RWPE2 (cell line): ENCODE data around the gene GBP5.
"Not testable (repeated sequence)": the region's sequence is repeated elsewhere in the genome, so short reads cannot be mapped to it uniquely, and the experiment has no call there.

Experiments used
- ATAC-seq: fragments of 200-7000 bp; cut with Tn5 transposase; 3 replicates; pipeline ENCODE4 v1.9.1; 2021; ENCODE audit warnings: low read depth
- DNase-seq: peaks from one replicate; pipeline ENCODE4 v3.0.0-alpha.2; 2020; ENCODE audit warnings: low spot score
- H3K27ac ChIP-seq: fragments of 450-650 bp; 2 replicates; pipeline ENCODE4 v1.5.1; 2017; ENCODE audit warnings: mild to moderate bottlenecking; ENCODE audit not compliant: poor library complexity, severe bottlenecking
- H3K27me3 ChIP-seq: fragments of 250-450 bp; sonication (Bioruptor Pico); 2 replicates; pipeline ENCODE4 v1.5.1; 2021; ENCODE audit warnings: mild to moderate bottlenecking, moderate library complexity; ENCODE audit not compliant: insufficient read depth, poor library complexity, severe bottlenecking
- H3K36me3 ChIP-seq: fragments of 250-450 bp; sonication (Bioruptor Pico); 2 replicates; pipeline ENCODE4 v1.5.1; 2020; ENCODE audit warnings: low read depth, mild to moderate bottlenecking, moderate library complexity
- H3K4me1 ChIP-seq: fragments of 250-450 bp; sonication (Bioruptor Pico); 2 replicates; pipeline ENCODE4 v1.5.1; 2021; ENCODE audit warnings: mild to moderate bottlenecking, moderate library complexity; ENCODE audit not compliant: insufficient read depth, poor library complexity, severe bottlenecking
- H3K4me3 ChIP-seq: fragments of 250-450 bp; sonication (Bioruptor Pico); 2 replicates; pipeline ENCODE4 v1.5.1; 2021; ENCODE audit warnings: mild to moderate bottlenecking, moderate library complexity; ENCODE audit not compliant: severe bottlenecking
- H3K9me3 ChIP-seq: fragments of 250-450 bp; sonication (Bioruptor Pico); 2 replicates; pipeline ENCODE4 v1.5.1; 2021; ENCODE audit warnings: mild to moderate bottlenecking, moderate library complexity; ENCODE audit not compliant: severe bottlenecking
- CTCF ChIP-seq: fragments of 450-650 bp; IDR thresholded peaks from one replicate; pipeline ENCODE4 v1.5.1; 2017; ENCODE audit warnings: mild to moderate bottlenecking, moderate library complexity; ENCODE audit not compliant: poor library complexity, severe bottlenecking

The GBP5 gene

GRCh38 chr1:89288051-89288340 is 15.3 kb upstream of the GBP5 start:
- Histone ChIP-seq H3K36me3 (no peaks in the 10 kb centered on the region), H3K27me3 (no peaks in the 10 kb centered on the region), H3K9me3 (no peaks in the 10 kb centered on the region), H3K4me3 (no peak overlapping the region), H3K4me1 (no peaks in the 10 kb centered on the region), H3K27ac (no peak overlapping the region)
- DNase-seq (no peak), ATAC-seq (no peak)
- TF ChIP-seq CTCF: no peak

GRCh38 chr1:89287181-89288050 is 14.8 kb upstream of the GBP5 start:
- TF ChIP-seq CTCF: no peak
- no peak overlapping the region for H3K27ac ChIP-seq
- DNase-seq (no peak), ATAC-seq (no peak)
- no peak overlapping the region for H3K4me3 ChIP-seq
- no peaks in the 10 kb centered on the region for H3K4me1 ChIP-seq
- H3K27me3 ChIP-seq: no peaks in the 10 kb centered on the region
- no peaks in the 10 kb centered on the region for H3K9me3 ChIP-seq
- H3K36me3 ChIP-seq: no peaks in the 10 kb centered on the region

GRCh38 chr1:89286549-89287180 is 14.0 kb upstream of the GBP5 start:
- Histone ChIP-seq H3K4me3 (no peak overlapping the region), H3K4me1 (no peaks in the 10 kb centered on the region), H3K36me3 (no peaks in the 10 kb centered on the region), H3K27me3 (no peaks in the 10 kb centered on the region), H3K27ac (no peak overlapping the region), H3K9me3 (no peaks in the 10 kb centered on the region)
- no peak for TF ChIP-seq CTCF
- DNase-seq (no peak), ATAC-seq (no peak)

GRCh38 chr1:89285745-89286380 is 13.2 kb upstream of the GBP5 start:
- TF ChIP-seq CTCF: no peak
- H3K36me3 ChIP-seq: no peaks in the 10 kb centered on the region
- no peaks in the 10 kb centered on the region for H3K4me1 ChIP-seq
- no peaks in the 10 kb centered on the region for H3K27me3 ChIP-seq
- H3K9me3 ChIP-seq: no peaks in the 10 kb centered on the region
- no peak for DNase-seq
- no peak overlapping the region for H3K4me3 ChIP-seq
- ATAC-seq: no peak
- H3K27ac ChIP-seq: no peak overlapping the region

- not testable (repeated sequence) for H3K27me3 ChIP-seq, DNase-seq, H3K36me3 ChIP-seq, ATAC-seq, H3K4me1 ChIP-seq, H3K27ac ChIP-seq, H3K4me3 ChIP-seq, H3K9me3 ChIP-seq
These were observed 11.6 kb upstream of the GBP5 start for GRCh38 chr1:89284078-89284763.
